Heart right ventricle (tissue), 16 donors: ENCODE results near the gene MAP3K5. TPM values are rescaled to one million over a fixed set of nuclear protein-coding genes. Genes with fewer than 3 reads are reported as not detected.

Source experiments
- ATAC-seq, 8 donors: fragments of 200-7000 bp; cut with Tn5 transposase; one replicate each; pipeline ENCODE4 v1.9.1; 2020; ENCODE audit warnings: mild to moderate bottlenecking in 8 of 8, moderate library complexity in 8 of 8, moderate number of reproducible peaks in 1 of 8
- DNase-seq, 2 donors: peaks; one replicate each; pipeline ENCODE4 v3.0.0-alpha.2; 2020
- H3K27ac ChIP-seq, 10 donors: fragments of 200-600 bp; sonication (generic) in 2 of 10; one replicate each; pipeline versions ENCODE4 v1.5.0 to v1.8.0; 2020 to 2022; ENCODE audit warnings: mild to moderate bottlenecking in 3 of 10
- H3K27me3 ChIP-seq, 7 donors: fragments of 200-600 bp; one replicate each; pipeline ENCODE4 v1.8.0; 2021 to 2022; ENCODE audit warnings: mild to moderate bottlenecking in 2 of 7
- H3K36me3 ChIP-seq, 9 donors: fragments of 200-600 bp; sonication (generic) in 1 of 9; one replicate each; pipeline versions ENCODE4 v1.5.0 to v1.8.0; 2020 to 2022; ENCODE audit warnings: mild to moderate bottlenecking in 2 of 9
- H3K4me1 ChIP-seq, 9 donors: fragments of 200-600 bp; sonication (generic) in 1 of 9; one replicate each; pipeline versions ENCODE4 v1.5.0 to v1.8.0; 2020 to 2022; ENCODE audit warnings: mild to moderate bottlenecking in 4 of 9
- H3K4me3 ChIP-seq, 10 donors: fragments of 200-600 bp; sonication (generic) in 2 of 10; one replicate each; pipeline versions ENCODE4 v1.5.0 to v1.8.0; 2020 to 2022; ENCODE audit warnings: mild to moderate bottlenecking in 7 of 10, moderate library complexity in 2 of 10
- H3K9me3 ChIP-seq, 11 donors: fragments of 200-600 bp in 10 of 11; sonication (generic) in 2 of 11; one replicate each; pipeline versions ENCODE4 v1.5.0 to v1.8.0; 2013 to 2022; ENCODE audit warnings: mild to moderate bottlenecking in 2 of 11, control low read depth in 1 of 11, moderate library complexity in 1 of 11
- WGBS, 2 donors: extraction: QIAGEN DNeasy Blood & Tissue Kit; methylation state at CpG; one replicate each; pipeline ENCODE4 v1.1.7; 2013; ENCODE audit warnings: inconsistent platforms in 1 of 2; 5-methylcytosine and 5-hydroxymethylcytosine counted together
- intact Hi-C, 10 donors: fragments of 100-400 bp; cut with DNase I; formaldehyde crosslinking; loops; one replicate each; pipeline versions ENCODE4 v1.11.1 to v1.14.2; 2022
- polyA plus RNA-seq, 2 donors: library from polyadenylated mRNA; stranded (reverse); fragments of 200-250 nt; gene quantifications; one replicate each; pipeline ENCODE4 v1.2.3, GENCODE V29; 2013
- total RNA-seq, 10 donors: library from RNA; stranded (reverse); fragmentation: NEBNext Ultra II Directional in 3 of 10; extraction: Animal tissue kit (Norgen Biotek cat#: 25700) in 3 of 10; gene quantifications; one replicate each; pipeline versions ENCODE4 v1.2.1 to v1.2.4, GENCODE V29; 2021 to 2023
- TF ChIP-seq, protein P1 (sequence below), 9 donors: fragments of 200-600 bp; sonication (generic) in 2 of 9; IDR thresholded peaks; one replicate each; pipeline versions ENCODE4 v1.5.0 to v1.8.0; 2021 to 2022; ENCODE audit warnings: antibody characterized with exemption in 9 of 9, mild to moderate bottlenecking in 5 of 9, moderate library complexity in 1 of 9
- donor health status: Arrhythmogenic right ventricular cardiomyopathy.
- donor health status: ischemic (EF 13 %, LVEDD 7.1; RV severe dilation, severe dysfunction).
- donor health status: healthy with polysubstance abuse.
- donor health status: DM: no; HTN: yes; CAD: no.
- donor health status: DM: no; HTN: no; CAD: no.
- donor health status: ischemic (EF 25% LVEDD 6.9; RV normal size, moderate dysfunction).
- donor health status: ischemic (EF 25% LVEDD 5.7; RV mildly dilated, moderate dysfunction).
- donor health status: healthy.
- donor health status: DM: yes; HTN: yes; CAD: no.
- donor health status: Ischemic cardiomyopathy.
- donor health status: ischemic (EF 35%, LVEDD 5.7; RV mildly dilated, moderate dysfunction).
- donor health status: nonischemic (EF 11% LVEDD 7.7; RV severe dilation, severe dysfunction).
- donor health status: DM: yes; HTN: yes; CAD: no.
- donor health status: PGD.
- donor health status: ischemic (EF 29% LVEDD 5.4; RV normal size, mild dysfunction).
- donor health status: nonischemic (EF 23%, LVEDD 6.1; RV moderate dilation, normal function).

Gene MAP3K5
- total and polyA plus RNA-seq, 12 donors = 5.1 to 35.7 (median 27.8) TPM

DNA sequence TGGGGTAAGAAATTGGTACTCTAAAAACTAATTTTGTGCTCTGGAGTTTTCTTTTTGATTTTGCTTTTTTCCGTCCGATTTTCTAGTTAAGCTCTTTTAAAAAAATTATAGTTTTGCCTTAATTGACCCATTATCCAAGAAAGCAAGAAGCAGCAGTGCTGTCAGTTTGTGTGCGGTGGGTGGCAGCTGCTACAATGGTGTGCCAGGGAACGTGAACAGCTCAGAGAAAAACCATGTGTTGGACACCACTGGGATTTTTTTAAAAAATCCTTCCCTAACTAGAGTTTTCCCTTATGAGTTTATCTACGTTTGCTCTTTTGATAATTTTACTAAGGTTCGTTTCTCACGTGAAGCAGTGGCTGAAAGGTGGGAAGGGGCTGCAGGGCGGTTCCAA lies 8.0 kb downstream of the MAP3K5 start:
- H3K4me1 ChIP-seq = peaks cover 5 to 93% (median 64%) of the 10 kb centered on the region in 9 donors

DNA sequence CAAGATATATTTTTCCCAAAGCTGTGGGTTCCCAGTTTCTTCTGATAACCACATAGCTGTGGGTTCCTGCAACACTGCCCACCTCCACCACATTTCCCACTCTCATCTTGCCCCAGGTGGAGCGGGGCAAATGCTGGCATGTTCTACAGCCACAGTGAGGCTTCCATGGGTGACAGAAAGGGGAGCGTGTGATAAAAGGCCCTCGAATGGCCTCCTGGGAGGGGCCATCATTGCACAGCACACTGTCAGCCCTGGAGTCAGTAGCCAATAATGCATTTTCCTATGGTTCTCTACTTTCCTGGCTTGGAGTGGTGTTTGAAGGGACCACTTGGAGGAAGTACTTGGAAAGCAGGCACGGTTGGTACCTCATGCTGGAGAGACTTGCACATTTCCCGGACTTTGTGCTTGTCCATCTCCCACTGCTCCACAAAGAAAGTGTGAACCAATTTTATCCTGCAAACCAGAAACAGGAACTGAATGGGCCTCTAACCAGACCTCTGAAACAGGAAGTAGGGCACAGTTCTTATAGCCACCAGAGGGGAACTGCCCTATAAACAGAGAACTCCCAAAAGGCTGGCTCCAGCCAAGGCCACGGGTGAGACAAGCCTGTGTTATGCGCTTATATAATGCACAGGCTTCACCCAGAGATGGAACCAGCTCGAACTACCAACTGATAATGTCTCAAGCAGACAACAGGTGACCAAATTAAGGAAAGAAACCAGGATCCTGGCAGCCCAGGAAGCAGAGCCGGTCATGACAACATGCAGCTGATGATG lies 8.6 kb downstream of the MAP3K5 start:
- intact Hi-C loops = loop anchor here in 1 of 10 donors (10.0 kb wide), 1 partner anchor 69 kb away; no protein-coding TSS in a partner anchor
- ATAC-seq = peak in 7 of 8 donors; percentile 31 to 75 (median 68)
- Histone ChIP-seq H3K4me3 (peak overlapping the region in 5 of 10 donors; percentile 7 to 34 (median 20)), H3K36me3 (no peaks in the 10 kb centered on the region), H3K9me3 (no peaks in the 10 kb centered on the region), H3K27me3 (no peaks in the 10 kb centered on the region), H3K4me1 (peaks cover 5 to 87% (median 68%) of the 10 kb centered on the region in 9 donors), H3K27ac (peak overlapping the region in 8 of 10 donors; percentile 6 to 97 (median 36))
- DNase-seq = peak; percentile 21 to 27
- TF ChIP-seq, protein P1, sequence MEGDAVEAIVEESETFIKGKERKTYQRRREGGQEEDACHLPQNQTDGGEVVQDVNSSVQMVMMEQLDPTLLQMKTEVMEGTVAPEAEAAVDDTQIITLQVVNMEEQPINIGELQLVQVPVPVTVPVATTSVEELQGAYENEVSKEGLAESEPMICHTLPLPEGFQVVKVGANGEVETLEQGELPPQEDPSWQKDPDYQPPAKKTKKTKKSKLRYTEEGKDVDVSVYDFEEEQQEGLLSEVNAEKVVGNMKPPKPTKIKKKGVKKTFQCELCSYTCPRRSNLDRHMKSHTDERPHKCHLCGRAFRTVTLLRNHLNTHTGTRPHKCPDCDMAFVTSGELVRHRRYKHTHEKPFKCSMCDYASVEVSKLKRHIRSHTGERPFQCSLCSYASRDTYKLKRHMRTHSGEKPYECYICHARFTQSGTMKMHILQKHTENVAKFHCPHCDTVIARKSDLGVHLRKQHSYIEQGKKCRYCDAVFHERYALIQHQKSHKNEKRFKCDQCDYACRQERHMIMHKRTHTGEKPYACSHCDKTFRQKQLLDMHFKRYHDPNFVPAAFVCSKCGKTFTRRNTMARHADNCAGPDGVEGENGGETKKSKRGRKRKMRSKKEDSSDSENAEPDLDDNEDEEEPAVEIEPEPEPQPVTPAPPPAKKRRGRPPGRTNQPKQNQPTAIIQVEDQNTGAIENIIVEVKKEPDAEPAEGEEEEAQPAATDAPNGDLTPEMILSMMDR (IDR thresholded peaks at IDR 0.05) = no peak
- WGBS, 2 donors = 62 to 65% methylated on average over 9 of the region's 9 CpGs

More for the DNA sequence above, 8.0 kb downstream of the MAP3K5 start:
- Histone ChIP-seq H3K27ac (peak overlapping the region in 8 of 10 donors; percentile 6 to 97 (median 36)), H3K36me3 (no peaks in the 10 kb centered on the region), H3K4me3 (peak overlapping the region in 6 of 10 donors; percentile 6 to 34 (median 19)), H3K9me3 (no peaks in the 10 kb centered on the region), H3K27me3 (no peaks in the 10 kb centered on the region)
- intact Hi-C loops = loop anchor here in 1 of 10 donors (10.0 kb wide), 1 partner anchor 69 kb away; no protein-coding TSS in a partner anchor
- TF ChIP-seq, protein P1 (IDR thresholded peaks at IDR 0.05) = no peak
- ATAC-seq = no peak
- no peak for DNase-seq
- 68 to 82% methylated on average over 8 of the region's 8 CpGs for WGBS, 2 donors

DNA sequence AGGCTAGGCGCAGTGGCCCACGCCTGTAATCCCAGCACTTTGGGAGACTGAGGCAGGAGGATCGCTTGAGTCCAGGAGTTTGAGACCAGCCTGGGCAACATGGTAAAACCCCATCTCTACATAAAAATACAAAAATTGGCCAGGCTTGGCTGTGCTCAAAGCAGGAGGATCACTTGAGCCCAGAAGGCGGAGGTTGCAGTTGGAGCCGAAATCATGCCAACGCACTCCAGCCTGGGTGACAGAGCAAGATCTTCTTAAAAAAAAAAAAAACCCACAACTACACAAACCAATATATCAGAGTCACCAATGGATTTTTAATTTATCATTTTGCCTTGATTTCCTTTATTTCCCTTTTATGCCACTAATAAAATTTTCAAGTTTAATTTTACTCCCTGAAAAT lies 9.3 kb downstream of the MAP3K5 start:
- TF ChIP-seq, protein P1 (IDR thresholded peaks at IDR 0.05) = no peak
- 83 to 86% methylated on average over 6 of the region's 6 CpGs for WGBS, 2 donors
- Histone ChIP-seq H3K4me3 (no peak overlapping the region), H3K27ac (peak overlapping the region in 3 of 10 donors; percentile 0 to 97 (median 52)), H3K9me3 (no peaks in the 10 kb centered on the region), H3K4me1 (peaks cover 5 to 88% (median 68%) of the 10 kb centered on the region in 9 donors), H3K36me3 (no peaks in the 10 kb centered on the region), H3K27me3 (no peaks in the 10 kb centered on the region)
- no peak for ATAC-seq
- intact Hi-C loops = loop anchor here in 1 of 10 donors (10.0 kb wide), 1 partner anchor 68 kb away; no protein-coding TSS in a partner anchor
- DNase-seq = no peak

DNA sequence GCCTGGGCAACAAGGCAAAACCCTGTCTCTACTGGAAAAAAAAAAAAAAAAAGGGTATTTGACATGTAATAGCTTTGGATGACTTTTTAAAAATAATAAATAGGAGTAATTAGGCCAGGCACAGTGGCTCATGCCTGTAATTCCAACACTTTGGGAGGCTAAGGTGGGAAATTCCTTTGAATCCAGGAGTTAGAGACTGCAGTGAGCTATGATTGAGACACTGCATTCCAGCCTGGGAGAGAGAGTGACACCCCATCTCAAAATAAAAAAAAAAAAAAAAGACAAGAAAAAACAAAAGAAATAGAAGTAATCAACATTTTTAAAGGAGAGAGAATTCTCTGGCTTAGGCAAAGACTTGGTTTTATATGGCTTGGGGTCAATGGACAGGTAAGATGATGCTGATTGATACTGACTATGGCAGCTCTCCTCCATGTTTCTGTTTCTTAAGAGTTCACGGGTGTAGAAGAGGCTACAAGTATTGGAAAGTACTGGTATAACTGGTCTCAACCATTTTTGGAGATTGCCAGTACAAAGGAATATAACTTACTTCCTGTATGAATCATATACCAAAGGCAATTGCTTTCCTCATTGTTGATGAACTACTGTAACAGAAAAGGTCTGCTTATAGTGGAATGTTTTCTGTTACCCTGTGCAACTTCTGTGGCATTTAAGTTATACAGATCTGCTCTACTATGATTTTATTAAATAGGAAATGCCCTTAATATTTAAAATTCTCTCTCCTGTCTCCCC lies 10.1 kb downstream of the MAP3K5 start:
- intact Hi-C loops = loop anchor here in 1 of 10 donors (10.0 kb wide), 1 partner anchor 67 kb away; no protein-coding TSS in a partner anchor
- H3K27ac ChIP-seq = peak overlapping the region in 3 of 10 donors; percentile 0 to 97 (median 52)
- H3K4me1 ChIP-seq = peaks cover 0 to 88% (median 67%) of the 10 kb centered on the region in 9 donors
- 58 to 86% methylated on average over 1 of the region's 1 CpG for WGBS, 2 donors
- ATAC-seq (no peak), DNase-seq (no peak)
- no peaks in the 10 kb centered on the region for H3K9me3 ChIP-seq
- TF ChIP-seq, protein P1 (IDR thresholded peaks at IDR 0.05) = no peak
- H3K4me3 ChIP-seq = no peak overlapping the region
- H3K36me3 ChIP-seq = no peaks in the 10 kb centered on the region
- no peaks in the 10 kb centered on the region for H3K27me3 ChIP-seq
